Calu3 (cell line): ENCODE data around the gene GRK6. TPM values are rescaled to one million over a fixed set of nuclear protein-coding genes. Genes with fewer than 3 reads are reported as not detected.

Experiments
- BruUV-seq: library from RNA; stranded (reverse); fragments of 400-500 nt; replicated peaks from 2 replicates; lab custom pipeline; 2021; lab: Mats Ljungman, UMichigan
- CTCF ChIA-PET: fragments of 300-600 bp; sonication (Branson Sonifier 250); formaldehyde crosslinking; loops from one replicate; lab custom pipeline; 2022; ENCODE audit warnings: antibody characterized with exemption; lab: Charles Lee
- DNase-seq: peaks from one replicate; pipeline ENCODE4 v3.0.0; 2022
- H3K27ac Mint-ChIP-seq: one replicate; pipeline ENCODE4 v1.8.0; 2022; ENCODE audit warnings: mixed read lengths; ENCODE audit not compliant: unreplicated experiment
- H3K27me3 Mint-ChIP-seq: one replicate; pipeline ENCODE4 v1.8.0; 2022; ENCODE audit warnings: mixed read lengths; ENCODE audit not compliant: unreplicated experiment
- H3K36me3 Mint-ChIP-seq: one replicate; pipeline ENCODE4 v1.8.0; 2022; ENCODE audit warnings: mild to moderate bottlenecking, moderate library complexity, mixed read lengths; ENCODE audit not compliant: insufficient read depth, unreplicated experiment
- H3K4me1 Mint-ChIP-seq: one replicate; pipeline ENCODE4 v1.8.0; 2022; ENCODE audit warnings: mild to moderate bottlenecking, low read depth, mixed read lengths; ENCODE audit not compliant: unreplicated experiment
- H3K4me3 Mint-ChIP-seq: one replicate; pipeline ENCODE4 v1.8.0; 2022; ENCODE audit warnings: mild to moderate bottlenecking, low read depth, moderate library complexity, mixed read lengths; ENCODE audit not compliant: unreplicated experiment
- H3K9me3 Mint-ChIP-seq: one replicate; pipeline ENCODE4 v1.8.0; 2022; ENCODE audit warnings: low read depth, mixed read lengths; ENCODE audit not compliant: unreplicated experiment
- CTCF ChIP-seq: fragments of 200-600 bp; IDR thresholded peaks from one replicate; pipeline ENCODE4 v1.8.0; 2022; ENCODE audit warnings: antibody characterized with exemption; ENCODE audit not compliant: unreplicated experiment
- intact Hi-C: fragments of 100-400 bp; cut with micrococcal nuclease; formaldehyde crosslinking; loops from one replicate; pipeline ENCODE4 v1.10.0; 2022; ENCODE audit not compliant: unreplicated experiment
- total RNA-seq: library from RNA; stranded (reverse); gene quantifications from 2 replicates; pipeline ENCODE4 v1.2.3, GENCODE V29; 2022

Gene GRK6
- total RNA-seq, 1 experiment from 2014 or later, result 72.6 TPM

GRCh38 chr5:177393206-177393765 lies 33.2 kb upstream of the GRK6 start:
- Mint-ChIP-seq H3K4me3 (no peak overlapping the region), H3K27ac (no peak overlapping the region), H3K36me3 (peaks cover 19% of the 10 kb centered on the region), H3K9me3 (no peaks in the 10 kb centered on the region), H3K27me3 (no peaks in the 10 kb centered on the region), H3K4me1 (peaks cover 34% of the 10 kb centered on the region)
- no peak for DNase-seq
- BruUV-seq, result no TSS peak
- TF ChIP-seq CTCF, result no peak
- CTCF ChIA-PET, result interaction anchor here (5.3 kb wide), 1 partner anchor 11 kb away, joined by 94 read pairs; no protein-coding TSS in a partner anchor
- intact Hi-C loops, result no loop called here

DNA sequence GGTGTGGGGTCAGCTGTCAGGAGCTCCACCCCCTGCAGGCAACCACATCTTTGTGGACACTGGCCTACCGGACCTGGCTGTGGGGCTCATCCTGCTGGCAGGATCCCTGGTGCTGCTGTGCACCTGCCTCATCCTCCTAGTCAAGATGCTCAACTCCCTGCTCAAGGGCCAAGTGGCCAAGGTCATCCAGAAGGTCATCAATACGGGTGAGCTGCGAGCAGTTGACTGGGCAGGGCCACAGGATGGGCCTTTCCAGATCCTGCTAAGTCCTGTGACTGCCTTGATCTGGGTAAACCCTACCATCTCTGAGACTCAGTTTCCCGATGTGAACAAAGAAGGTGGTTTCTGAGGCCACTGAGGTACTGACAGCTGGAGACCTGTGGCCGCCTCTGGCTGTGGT lies 32.5 kb upstream of the GRK6 start:
- CTCF ChIA-PET, result interaction anchor here (0.6 to 5.3 kb wide), 2 partner anchors 10 to 44 kb away, joined by 4 to 94 read pairs; no protein-coding TSS in a partner anchor
- no TSS peak for BruUV-seq
- Mint-ChIP-seq H3K27ac (no peak overlapping the region), H3K4me1 (peaks cover 27% of the 10 kb centered on the region), H3K4me3 (no peak overlapping the region), H3K36me3 (peaks cover 19% of the 10 kb centered on the region), H3K27me3 (no peaks in the 10 kb centered on the region), H3K9me3 (no peaks in the 10 kb centered on the region)
- intact Hi-C loops, result no loop called here
- no peak for DNase-seq
- no peak for TF ChIP-seq CTCF

GRCh38 chr5:177396078-177396477 lies 30.4 kb upstream of the GRK6 start:
- Mint-ChIP-seq H3K4me1 (peaks cover 6% of the 10 kb centered on the region), H3K9me3 (no peaks in the 10 kb centered on the region), H3K4me3 (no peak overlapping the region), H3K36me3 (peaks cover 5% of the 10 kb centered on the region), H3K27ac (no peak overlapping the region), H3K27me3 (no peaks in the 10 kb centered on the region)
- BruUV-seq, result no TSS peak
- no peak for TF ChIP-seq CTCF
- intact Hi-C loops, result no loop called here
- CTCF ChIA-PET, result no interaction called here
- no peak for DNase-seq

GRCh38 chr5:177396807-177397206 lies 29.7 kb upstream of the GRK6 start:
- H3K27ac Mint-ChIP-seq, result no peak overlapping the region
- no peaks in the 10 kb centered on the region for H3K4me1 Mint-ChIP-seq
- H3K36me3 Mint-ChIP-seq, result no peaks in the 10 kb centered on the region
- no peaks in the 10 kb centered on the region for H3K27me3 Mint-ChIP-seq
- no TSS peak for BruUV-seq
- DNase-seq, result no peak
- H3K4me3 Mint-ChIP-seq, result no peak overlapping the region
- CTCF ChIA-PET, result interaction anchor here (0.6 kb wide), 1 partner anchor 16 kb away, joined by 7 read pairs; no protein-coding TSS in a partner anchor
- TF ChIP-seq CTCF, result no peak
- no peaks in the 10 kb centered on the region for H3K9me3 Mint-ChIP-seq
- intact Hi-C loops, result no loop called here
